IPS-20b (cell line): Measurements from ENCODE around the gene LAMC1.
A peak's percentile ranks its signal among the peaks of the same experiment; 100 is the strongest.

ENCODE experiments used
- H3K27ac ChIP-seq: one replicate; pipeline ENCODE4 v1.5.1; 2013; ENCODE audit warnings: low read length
- H3K27me3 ChIP-seq: 2 replicates; pipeline ENCODE4 v1.6.1; 2013; ENCODE audit warnings: mild to moderate bottlenecking, low read length, inconsistent platforms; ENCODE audit not compliant: insufficient read depth
- H3K36me3 ChIP-seq: 2 replicates; pipeline ENCODE4 v1.6.1; 2013; ENCODE audit warnings: low read depth, mild to moderate bottlenecking, inconsistent platforms, low read length, moderate library complexity; ENCODE audit not compliant: insufficient read depth
- H3K4me1 ChIP-seq: 2 replicates; pipeline ENCODE4 v1.6.1; 2013; ENCODE audit warnings: mild to moderate bottlenecking, control low read depth, inconsistent platforms, low read length, moderate library complexity; ENCODE audit not compliant: insufficient read depth
- H3K4me3 ChIP-seq: 2 replicates; pipeline ENCODE4 v1.5.1; 2013; ENCODE audit warnings: mild to moderate bottlenecking, low read length, inconsistent platforms
- H3K9ac ChIP-seq: 2 replicates; pipeline ENCODE4 v1.6.1; 2013; ENCODE audit warnings: low read depth, mild to moderate bottlenecking, inconsistent platforms, low read length, moderate library complexity
- H3K9me3 ChIP-seq: 2 replicates; pipeline ENCODE4 v1.6.1; 2013; ENCODE audit warnings: mild to moderate bottlenecking, low read depth, low read length, inconsistent platforms; ENCODE audit not compliant: insufficient read depth

Gene LAMC1

DNA sequence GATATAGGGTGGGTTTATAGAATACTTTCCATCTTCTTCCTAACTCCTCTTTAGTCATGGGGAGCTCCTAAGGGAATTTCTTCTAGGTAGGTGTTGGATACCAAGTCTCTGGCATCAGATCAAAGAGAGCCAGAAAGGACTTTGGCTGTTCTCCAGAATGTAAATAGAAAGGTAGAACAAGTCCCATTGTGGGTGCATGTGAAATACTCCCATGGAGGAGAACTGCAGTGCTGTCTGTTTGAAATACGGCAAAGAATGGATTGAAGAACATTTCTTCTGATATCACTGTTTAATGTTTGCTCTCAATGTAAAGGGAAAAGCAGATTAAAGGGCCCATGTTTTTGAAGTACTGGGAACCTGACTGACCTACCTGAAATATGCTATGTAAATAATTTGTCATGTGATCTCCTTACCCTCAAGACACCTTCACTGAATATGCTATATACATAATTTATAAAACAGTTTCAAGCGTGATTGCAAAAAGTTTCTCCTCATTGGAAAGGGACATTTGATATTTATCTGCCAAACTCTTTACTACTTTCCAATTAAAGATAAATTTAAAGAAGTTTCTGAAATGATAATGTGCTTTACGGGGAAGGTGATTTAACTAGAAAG, 65.9 kb downstream of the LAMC1 start:
- H3K27ac ChIP-seq, result no peak overlapping the region

GRCh38 chr1:183090391-183091006, 67.3 kb downstream of the LAMC1 start:
- Histone ChIP-seq H3K36me3 (no peaks in the 10 kb centered on the region), H3K27ac (no peak overlapping the region), H3K4me3 (no peak overlapping the region), H3K9me3 (no peaks in the 10 kb centered on the region), H3K9ac (no peak overlapping the region), H3K4me1 (peaks cover 23% of the 10 kb centered on the region), H3K27me3 (no peaks in the 10 kb centered on the region)

More for the DNA sequence above, 65.9 kb downstream of the LAMC1 start:
- no peaks in the 10 kb centered on the region for H3K36me3 ChIP-seq
- H3K4me1 ChIP-seq, result peaks cover 21% of the 10 kb centered on the region
- no peak overlapping the region for H3K4me3 ChIP-seq
- H3K9me3 ChIP-seq, result no peaks in the 10 kb centered on the region
- H3K9ac ChIP-seq, result no peak overlapping the region
- no peaks in the 10 kb centered on the region for H3K27me3 ChIP-seq

GRCh38 chr1:183091181-183091580, 68.0 kb downstream of the LAMC1 start:
- H3K4me1 ChIP-seq, result peaks cover 25% of the 10 kb centered on the region
- no peaks in the 10 kb centered on the region for H3K36me3 ChIP-seq
- no peaks in the 10 kb centered on the region for H3K9me3 ChIP-seq
- H3K27me3 ChIP-seq, result no peaks in the 10 kb centered on the region
- no peak overlapping the region for H3K9ac ChIP-seq
- H3K4me3 ChIP-seq, result no peak overlapping the region
- no peak overlapping the region for H3K27ac ChIP-seq

DNA sequence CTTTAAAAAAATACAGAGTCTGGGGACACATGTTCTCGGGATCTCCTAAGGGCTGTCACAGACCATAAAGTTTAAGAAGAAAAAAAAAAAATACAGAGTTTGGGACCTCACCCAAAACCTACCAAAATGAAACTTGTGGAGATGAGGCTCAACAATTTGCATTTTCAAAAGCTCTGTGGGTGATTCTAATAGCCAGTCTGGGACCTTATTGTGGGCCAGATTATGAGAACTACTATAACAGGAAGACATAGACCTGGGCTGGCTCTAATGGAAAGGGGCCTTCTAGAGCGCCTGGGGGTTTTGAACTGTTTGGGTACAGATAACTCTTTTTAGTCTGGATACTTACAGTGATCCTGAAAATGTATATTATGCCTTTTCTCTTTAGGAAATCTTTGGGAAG, 69.1 kb downstream of the LAMC1 start:
- no peaks in the 10 kb centered on the region for H3K27me3 ChIP-seq
- no peak overlapping the region for H3K27ac ChIP-seq
- H3K9me3 ChIP-seq, result no peaks in the 10 kb centered on the region
- no peaks in the 10 kb centered on the region for H3K36me3 ChIP-seq
- H3K9ac ChIP-seq, result no peak overlapping the region
- no peak overlapping the region for H3K4me3 ChIP-seq
- H3K4me1 ChIP-seq, result peaks cover 36% of the 10 kb centered on the region

GRCh38 chr1:183093066-183093668, 69.9 kb downstream of the LAMC1 start:
- Histone ChIP-seq H3K9ac (no peak overlapping the region), H3K4me3 (no peak overlapping the region), H3K27me3 (no peaks in the 10 kb centered on the region), H3K36me3 (no peaks in the 10 kb centered on the region), H3K27ac (no peak overlapping the region), H3K4me1 (peaks cover 44% of the 10 kb centered on the region), H3K9me3 (no peaks in the 10 kb centered on the region)

DNA sequence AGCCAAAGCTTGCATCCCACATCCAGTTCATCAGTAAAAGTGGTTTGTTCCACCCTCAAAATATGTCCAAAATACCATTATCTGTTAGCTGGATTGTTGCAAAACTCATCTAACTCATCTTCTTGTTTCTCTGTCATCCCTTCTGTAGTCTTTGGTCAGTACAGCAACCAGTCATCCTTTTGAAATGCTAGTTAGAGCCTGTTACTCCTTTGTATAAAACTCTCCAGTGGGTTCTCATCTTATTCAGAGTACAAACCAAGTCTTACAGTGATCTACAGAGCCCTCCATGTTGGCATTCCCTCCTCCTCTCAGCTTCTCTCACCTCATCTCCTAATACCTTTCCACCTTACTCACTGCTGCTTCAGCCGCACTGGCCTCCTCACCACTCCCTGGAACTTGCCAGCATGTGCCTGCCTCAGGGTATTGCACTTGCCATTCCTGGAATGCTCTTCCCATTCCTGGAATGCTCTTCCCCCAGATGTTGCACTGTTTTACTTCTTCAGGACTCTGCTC, 70.6 kb downstream of the LAMC1 start:
- H3K9me3 ChIP-seq, result no peaks in the 10 kb centered on the region
- no peaks in the 10 kb centered on the region for H3K27me3 ChIP-seq
- H3K9ac ChIP-seq, result no peak overlapping the region
- H3K4me1 ChIP-seq, result peaks cover 51% of the 10 kb centered on the region
- no peak overlapping the region for H3K27ac ChIP-seq
- no peaks in the 10 kb centered on the region for H3K36me3 ChIP-seq
- H3K4me3 ChIP-seq, result no peak overlapping the region

DNA sequence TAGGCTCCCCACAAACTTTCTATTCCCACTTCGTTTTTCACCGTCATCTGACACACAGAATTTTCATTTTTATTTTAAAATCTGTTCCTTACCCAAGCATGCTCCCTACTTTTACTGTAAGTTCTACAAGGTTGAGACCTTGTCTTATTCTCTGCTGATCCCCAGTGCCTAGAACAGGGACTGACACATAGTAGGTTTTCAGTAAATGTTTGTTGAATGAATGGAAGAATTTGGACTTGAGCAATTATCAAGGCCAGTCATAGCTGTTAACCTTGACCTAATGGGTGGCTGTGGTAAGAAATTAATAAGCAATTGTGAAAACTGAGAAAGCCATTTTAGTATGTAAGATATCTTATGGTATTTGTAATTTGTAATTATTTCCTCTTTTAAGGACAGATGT, 71.1 kb downstream of the LAMC1 start:
- Histone ChIP-seq H3K9ac (no peak overlapping the region), H3K4me1 (peaks cover 52% of the 10 kb centered on the region), H3K36me3 (no peaks in the 10 kb centered on the region)

DNA sequence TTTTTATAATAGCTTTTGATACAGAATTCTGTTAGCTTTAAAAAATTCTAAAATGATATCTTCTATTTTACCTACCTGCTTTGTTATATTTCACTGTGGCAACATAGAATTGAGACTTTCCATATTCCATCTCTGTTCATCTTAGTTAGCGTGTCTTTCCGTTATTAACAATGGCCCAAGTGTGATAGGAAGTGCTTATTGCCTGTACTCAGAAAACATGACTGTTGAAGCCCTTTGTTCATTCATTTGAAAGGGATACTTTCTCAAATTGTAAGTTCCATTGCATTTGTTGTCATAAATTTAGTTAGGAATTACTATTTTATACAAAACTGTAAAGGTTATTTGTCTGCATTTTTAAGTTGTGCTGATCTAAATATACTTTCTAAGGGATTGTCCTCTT, 73.1 kb downstream of the LAMC1 start:
- Histone ChIP-seq H3K9me3 (no peaks in the 10 kb centered on the region), H3K9ac (no peak overlapping the region; the same call in 1 of the 2 replicates), H3K4me3 (no peak overlapping the region), H3K36me3 (no peaks in the 10 kb centered on the region), H3K4me1 (peaks cover 55% of the 10 kb centered on the region), H3K27me3 (no peaks in the 10 kb centered on the region), H3K27ac (no peak overlapping the region)

More for the DNA sequence above, 71.1 kb downstream of the LAMC1 start:
- H3K4me3 ChIP-seq, result no peak overlapping the region
- no peaks in the 10 kb centered on the region for H3K27me3 ChIP-seq
- no peaks in the 10 kb centered on the region for H3K9me3 ChIP-seq
- no peak overlapping the region for H3K27ac ChIP-seq

GRCh38 chr1:183096894-183097293, 73.7 kb downstream of the LAMC1 start:
- H3K4me1 ChIP-seq, result peaks cover 59% of the 10 kb centered on the region
- no peak overlapping the region for H3K27ac ChIP-seq
- H3K27me3 ChIP-seq, result no peaks in the 10 kb centered on the region
- H3K36me3 ChIP-seq, result no peaks in the 10 kb centered on the region
- H3K9me3 ChIP-seq, result no peaks in the 10 kb centered on the region
- H3K9ac ChIP-seq, result peak overlapping the region; percentile 4; the same call in 1 of the 2 replicates
- no peak overlapping the region for H3K4me3 ChIP-seq

- H3K4me3 ChIP-seq, result peak overlapping the region; percentile 7; the same call in 1 of the 2 replicates
- H3K36me3 ChIP-seq, result no peaks in the 10 kb centered on the region
- H3K9me3 ChIP-seq, result no peaks in the 10 kb centered on the region
- peaks cover 57% of the 10 kb centered on the region for H3K4me1 ChIP-seq
- no peaks in the 10 kb centered on the region for H3K27me3 ChIP-seq
- H3K9ac ChIP-seq, result peak overlapping the region; percentile 25; the same call in 1 of the 2 replicates
- H3K27ac ChIP-seq, result no peak overlapping the region
Measured at GRCh38 chr1:183097438-183098051, 74.3 kb downstream of the LAMC1 start.

GRCh38 chr1:183098317-183098716, 75.1 kb downstream of the LAMC1 start:
- peak overlapping the region; percentile 25; the same call in 1 of the 2 replicates for H3K9ac ChIP-seq
- no peaks in the 10 kb centered on the region for H3K27me3 ChIP-seq
- peaks cover 57% of the 10 kb centered on the region for H3K4me1 ChIP-seq
- 0 out of 2 replicates have a peak, but pooled peaks cover 4% of the 10 kb centered on the region for H3K36me3 ChIP-seq
- no peak overlapping the region for H3K27ac ChIP-seq
- no peak overlapping the region for H3K4me3 ChIP-seq
- no peaks in the 10 kb centered on the region for H3K9me3 ChIP-seq
